Limb (tissue), 2 donors: ENCODE results near the gene NKX1-1.
"Not testable (repeated sequence)": the region's sequence is repeated elsewhere in the genome, so short reads cannot be mapped to it uniquely, and the experiment has no call there.

Experiments used
- DNase-seq, 2 donors: peaks; one replicate each; pipeline ENCODE4 v3.0.0-alpha.2; 2016; ENCODE audit errors: extremely low spot score in 2 of 2

The NKX1-1 gene

GRCh38 chr4:1393866-1394265, 12.4 kb downstream of the NKX1-1 start:
- no peak for DNase-seq

DNA sequence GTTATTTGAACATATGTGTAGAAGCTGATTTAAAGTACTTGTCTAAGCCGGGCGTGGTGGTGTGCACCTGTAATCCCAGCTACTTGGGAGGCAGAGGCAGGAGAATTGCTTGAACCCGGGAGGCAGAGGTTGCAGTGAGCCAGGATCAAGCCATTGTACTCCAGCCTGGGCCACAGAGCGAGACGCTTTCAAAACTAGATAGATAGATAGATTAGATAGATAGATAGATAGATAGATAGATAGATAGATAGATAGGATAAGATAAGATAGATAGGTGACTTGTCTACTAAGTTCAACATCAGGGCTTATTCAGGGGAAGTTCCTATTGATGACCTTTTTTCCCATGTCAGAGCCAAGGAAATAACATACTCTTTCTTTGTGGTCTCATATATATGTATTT, 12.9 kb downstream of the NKX1-1 start:
- not testable (repeated sequence) for DNase-seq

DNA sequence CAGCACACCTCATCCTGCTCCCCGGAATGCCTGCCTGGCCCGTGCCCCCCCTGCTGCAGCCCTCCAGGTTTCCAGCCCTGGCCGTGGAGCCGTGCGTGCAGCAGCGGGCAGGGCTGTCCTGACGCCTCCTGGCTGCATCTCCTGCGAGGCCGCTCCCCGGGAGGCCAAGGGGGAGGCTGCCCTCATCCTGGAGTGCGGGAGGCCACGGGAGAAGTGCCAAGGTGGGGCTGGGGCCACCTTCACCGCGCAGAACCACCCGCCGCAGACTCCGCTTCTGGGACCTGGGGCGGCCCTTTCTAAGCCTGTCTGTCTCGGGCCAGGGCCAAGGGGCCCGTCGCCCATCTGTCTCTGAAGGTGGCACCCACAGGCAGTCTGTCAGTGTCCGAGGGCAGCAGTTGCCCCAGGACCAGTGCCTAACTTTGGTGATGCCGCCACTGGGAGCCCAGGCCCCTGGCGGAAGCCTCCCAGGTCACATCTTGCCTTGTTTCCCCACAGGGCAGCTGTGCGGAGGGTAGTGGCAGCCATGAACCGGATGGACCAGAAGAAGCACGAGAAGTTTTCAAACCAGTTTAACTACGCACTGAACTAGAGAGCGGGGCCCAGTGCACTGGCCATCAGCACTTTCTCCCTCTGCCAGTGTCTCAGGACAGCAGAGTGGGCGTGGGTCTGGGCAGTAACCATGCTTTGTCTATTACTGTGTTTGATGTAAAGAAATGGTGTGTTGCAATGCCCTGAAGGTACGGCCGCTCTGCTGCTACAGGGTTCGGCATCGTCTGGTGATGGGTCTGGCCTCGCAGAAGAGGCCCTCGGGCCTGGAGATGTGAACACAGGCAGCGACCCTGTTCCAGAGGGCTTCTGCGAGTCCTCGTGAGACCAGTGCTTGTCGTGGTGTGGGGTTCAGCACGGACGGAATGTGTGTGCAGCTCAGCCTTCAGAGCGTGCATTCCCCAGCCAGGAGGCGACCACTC, 20.6 kb downstream of the NKX1-1 start:
- DNase-seq = peak in 1 of 2 donors; percentile 11

DNA sequence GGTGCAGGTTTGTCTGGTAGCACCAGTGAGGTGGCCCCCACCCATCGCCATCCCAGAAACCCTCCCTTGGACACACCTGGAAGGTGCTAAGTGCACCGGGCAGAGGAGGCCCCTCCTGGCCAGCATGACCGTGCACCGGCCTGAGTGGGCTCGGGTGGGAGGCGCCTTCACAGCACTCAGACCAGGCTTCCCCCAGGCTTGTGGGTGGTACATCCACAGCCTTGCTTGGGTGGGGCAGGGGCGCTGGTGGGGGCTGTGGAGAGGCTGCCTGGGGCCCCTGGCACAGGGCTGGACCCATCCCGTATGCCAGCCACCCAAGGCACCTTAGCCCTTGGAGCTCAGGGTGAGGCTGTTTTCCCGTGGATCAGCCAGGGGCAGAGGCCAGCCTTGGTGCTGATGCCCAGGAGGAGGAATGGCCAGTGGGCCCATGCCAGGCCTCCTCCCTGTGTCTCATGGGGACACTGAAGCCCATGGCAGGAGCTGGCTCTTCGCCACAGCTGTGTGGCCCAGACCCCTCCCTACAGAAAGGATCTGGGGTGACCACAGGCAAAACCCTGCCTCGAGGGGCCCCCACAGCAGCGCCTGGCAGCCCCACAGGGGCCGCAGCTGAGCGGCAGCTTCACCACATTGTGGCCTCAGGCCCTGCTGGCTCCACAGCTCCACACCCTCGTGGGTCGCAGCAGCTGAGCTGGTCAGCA, 21.4 kb downstream of the NKX1-1 start:
- DNase-seq = peak in 1 of 2 donors; percentile 14

GRCh38 chr4:1383728-1384591, 22.3 kb downstream of the NKX1-1 start:
- DNase-seq = peak in 1 of 2 donors; percentile 20

- DNase-seq = peak in 1 of 2 donors; percentile 14
Measured at GRCh38 chr4:1382776-1383727, 23.2 kb downstream of the NKX1-1 start.

DNA sequence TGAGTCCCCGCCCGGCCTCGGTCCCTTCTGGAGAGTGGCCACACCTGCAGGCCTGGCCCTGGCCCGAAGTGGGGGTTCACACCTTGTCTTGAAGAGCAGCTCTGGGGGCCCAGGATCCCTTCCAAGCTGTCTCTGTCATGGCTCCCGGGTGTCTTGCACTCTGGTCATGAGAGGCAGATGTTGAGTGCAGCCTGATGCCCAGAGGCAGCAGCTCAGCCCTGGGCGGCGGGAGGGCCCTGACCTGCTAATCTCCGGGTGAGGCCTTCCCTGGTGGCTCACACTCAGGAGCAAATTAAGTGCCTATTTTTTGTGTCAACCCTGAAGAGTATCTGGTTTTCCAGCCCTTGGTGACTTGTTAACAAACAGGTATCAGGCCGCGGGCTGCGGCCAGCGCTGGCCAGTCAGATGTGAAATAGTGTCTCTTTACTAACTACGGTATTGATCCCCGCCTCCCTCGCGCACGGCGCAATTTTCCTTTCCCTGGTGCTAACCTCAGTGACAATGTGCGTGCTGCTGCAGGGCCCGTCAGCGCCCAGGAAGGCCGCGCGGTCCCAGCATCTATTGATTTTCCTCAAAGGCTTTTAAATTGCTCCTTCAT, 24.2 kb downstream of the NKX1-1 start:
- peak in 1 of 2 donors; percentile 22 for DNase-seq

GRCh38 chr4:1381181-1381621, 25.0 kb downstream of the NKX1-1 start:
- peak in 1 of 2 donors; percentile 21 for DNase-seq

DNA sequence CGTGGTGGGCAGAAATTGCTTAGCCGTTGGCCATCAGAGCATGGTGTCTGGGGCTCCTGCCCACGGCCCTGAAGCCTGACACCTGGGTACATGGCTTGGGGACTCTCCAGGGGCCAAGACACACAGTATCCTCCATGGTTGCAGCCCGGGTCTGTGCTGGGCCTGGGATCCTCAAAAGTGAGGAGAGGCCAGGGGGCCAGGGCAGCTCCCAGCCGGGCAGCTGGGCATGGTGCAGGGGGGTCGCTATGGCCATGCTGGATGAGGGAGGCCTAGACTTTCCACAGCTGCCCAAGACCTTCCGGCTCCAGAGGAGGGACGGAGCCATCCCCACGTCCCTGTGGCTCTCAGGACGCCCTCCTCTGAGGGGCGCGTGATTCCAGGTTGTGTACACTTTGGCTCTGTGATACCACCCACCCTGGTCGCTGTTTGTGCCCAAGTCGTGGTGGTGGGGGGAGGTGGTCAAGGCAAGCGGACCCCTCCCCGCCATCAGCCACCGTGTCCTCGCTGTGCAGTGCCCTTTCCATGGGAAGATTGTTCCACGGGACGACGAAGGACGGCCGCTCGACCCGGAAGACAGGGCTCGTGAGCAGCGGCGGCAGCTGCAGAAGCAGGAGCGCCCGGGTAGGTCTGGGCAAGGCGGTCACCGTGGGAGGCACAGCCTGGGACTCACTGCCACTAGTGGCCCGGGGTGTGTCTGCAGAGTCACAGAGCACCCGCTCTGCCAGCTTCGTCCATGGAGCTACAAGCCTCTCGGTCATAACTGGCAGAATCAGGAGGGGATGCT, 25.7 kb downstream of the NKX1-1 start:
- DNase-seq = peak in 1 of 2 donors; percentile 9

DNA sequence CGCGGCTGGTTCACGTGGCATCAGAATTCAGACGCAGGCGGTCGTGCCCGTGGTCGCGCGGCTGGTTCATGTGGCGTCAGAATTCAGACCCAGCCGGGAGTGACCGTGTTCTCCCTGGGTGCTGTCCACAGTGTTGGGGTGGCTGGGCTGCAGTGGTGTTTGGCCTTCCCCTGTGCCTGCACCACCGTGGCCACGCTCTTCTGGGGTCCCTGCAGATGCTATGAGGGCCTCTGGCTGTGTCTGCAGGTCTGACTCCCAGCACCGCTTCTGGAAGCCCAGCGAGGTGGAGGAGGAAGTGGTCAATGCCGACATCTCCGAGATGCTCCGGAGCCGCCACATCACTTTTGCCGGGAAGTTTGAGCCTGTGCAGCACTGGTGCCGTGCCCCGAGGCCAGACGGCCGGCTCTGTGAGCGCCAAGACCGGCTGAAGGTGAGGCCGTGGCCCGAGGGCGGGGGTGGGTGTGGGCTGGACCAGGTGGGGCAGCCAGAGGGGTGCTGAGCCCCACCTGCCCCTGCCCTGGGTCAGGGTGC, 26.4 kb downstream of the NKX1-1 start:
- peak in 1 of 2 donors; percentile 17 for DNase-seq

DNA sequence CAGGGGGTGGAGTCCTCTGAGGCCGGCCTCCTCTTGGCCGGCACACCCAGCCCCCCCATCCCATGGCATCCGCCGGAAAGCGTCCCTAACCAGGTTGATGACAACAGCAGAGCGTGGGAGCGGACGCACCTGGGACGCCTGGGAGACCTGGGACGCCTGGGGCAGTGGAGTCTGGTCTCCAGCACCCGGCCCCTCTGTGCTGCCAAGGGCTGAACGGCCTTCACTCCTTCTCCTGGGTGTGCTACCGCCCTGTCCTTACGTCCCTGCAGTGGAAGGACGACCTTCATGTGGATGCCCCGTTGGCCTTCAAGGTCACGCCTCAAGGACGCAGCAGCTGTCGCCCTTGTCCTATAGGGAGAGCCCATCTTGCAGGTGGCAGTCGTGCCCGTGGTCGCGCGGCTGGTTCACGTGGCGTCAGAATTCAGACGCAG, 26.9 kb downstream of the NKX1-1 start:
- DNase-seq = peak in 1 of 2 donors; percentile 23

GRCh38 chr4:1378559-1379231, 27.5 kb downstream of the NKX1-1 start:
- peak in 1 of 2 donors; percentile 12 for DNase-seq

GRCh38 chr4:1377606-1378261, 28.5 kb downstream of the NKX1-1 start:
- peak in 1 of 2 donors; percentile 27 for DNase-seq

DNA sequence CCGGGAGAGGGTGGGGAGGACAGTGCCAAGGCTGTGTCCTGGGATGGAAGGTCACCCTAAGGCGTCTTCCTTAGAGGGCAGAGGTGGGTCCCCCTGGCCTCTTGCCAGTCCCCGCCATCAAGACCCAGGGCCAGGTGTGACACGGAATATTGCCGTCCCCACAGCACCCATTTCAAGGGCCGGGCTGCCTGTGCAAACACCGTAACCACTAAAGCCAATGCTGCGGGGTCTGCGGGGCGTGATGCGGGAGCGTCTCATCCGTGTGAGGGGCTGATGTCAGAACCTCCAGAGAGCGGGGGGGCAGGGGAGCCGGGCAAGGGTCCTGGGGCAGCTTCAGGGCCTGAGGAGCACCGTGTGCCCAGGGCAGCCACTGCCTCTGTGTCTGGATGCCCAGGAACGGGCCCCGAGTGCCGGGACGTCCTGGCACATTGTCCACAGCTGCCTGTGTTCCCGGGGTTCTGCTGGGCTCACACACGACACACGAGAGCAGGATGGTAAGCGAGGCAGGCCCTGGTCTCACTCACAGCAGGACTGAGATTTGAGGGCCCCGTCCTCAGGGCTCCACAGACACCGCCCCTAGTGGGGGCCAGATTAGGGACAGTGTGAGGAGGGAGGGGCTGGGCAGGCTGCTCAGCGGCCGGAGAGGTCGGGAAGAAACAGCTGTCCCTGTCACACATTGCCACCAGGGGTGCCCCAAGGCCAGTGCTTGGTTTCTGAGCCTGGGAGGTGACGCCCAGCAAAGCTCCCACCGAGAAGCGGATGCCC, 29.2 kb downstream of the NKX1-1 start:
- peak in 1 of 2 donors; percentile 31 for DNase-seq

GRCh38 chr4:1376391-1376840, 29.8 kb downstream of the NKX1-1 start:
- DNase-seq = no peak

DNA sequence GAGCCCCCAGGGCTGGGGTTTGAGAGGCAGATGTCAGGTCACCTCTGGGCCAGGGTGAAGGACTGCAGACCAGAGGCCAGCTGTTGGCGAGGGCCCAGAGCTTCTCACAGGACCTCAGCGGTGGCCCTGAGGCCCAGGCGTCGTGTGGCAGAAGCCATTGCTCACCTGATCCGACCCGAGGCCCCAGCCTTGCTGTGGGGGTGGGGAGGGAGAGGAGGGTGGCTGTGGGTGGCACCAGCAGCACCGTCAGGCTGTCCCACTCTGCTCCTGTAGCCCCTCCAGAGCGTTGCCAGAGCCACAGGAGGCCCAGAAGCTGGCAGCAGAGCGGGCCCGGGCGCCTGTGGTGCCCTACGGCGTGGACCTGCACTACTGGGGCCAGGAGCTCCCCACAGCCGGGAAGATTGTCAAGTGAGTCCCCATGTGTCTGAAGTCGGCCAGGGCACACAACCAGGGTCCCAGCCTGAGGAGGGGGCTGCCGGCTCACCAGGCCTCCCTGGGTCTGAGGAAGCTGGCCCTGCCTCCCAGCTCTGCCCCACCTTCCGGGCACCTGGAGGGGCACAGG, 30.4 kb downstream of the NKX1-1 start:
- DNase-seq = peak in 1 of 2 donors; percentile 21
